Motor neuron (in vitro differentiated cells): ENCODE measurements around the gene CDH4. TPM values are rescaled to one million over a fixed set of nuclear protein-coding genes. Genes with fewer than 3 reads are reported as not detected.

Source experiments
- ATAC-seq, 8 experiments: fragments of 200-7000 bp; cut with Tn5 transposase; replicated peaks in 6 of 8; 2 replicates each; pipeline ENCODE4 v1.8.0; 2021; ENCODE audit warnings: mild to moderate bottlenecking in 8 of 8, moderate library complexity in 8 of 8
- H3K27ac ChIP-seq, 2 donors: fragments of 250-450 bp; sonication (Bioruptor Pico); 2 replicates each; pipeline ENCODE4 v1.9.0; 2021; ENCODE audit warnings: antibody characterized with exemption in 2 of 2, mild to moderate bottlenecking in 2 of 2, moderate library complexity in 1 of 2
- H3K4me1 ChIP-seq, 2 donors: fragments of 250-450 bp; sonication (Bioruptor Pico); replicated peaks in 1 of 2; 2 replicates each; pipeline ENCODE4 v1.6.1; 2021; ENCODE audit warnings: antibody characterized with exemption in 2 of 2, mild to moderate bottlenecking in 2 of 2, moderate library complexity in 1 of 2
- H3K4me3 ChIP-seq, 5 donors: fragments of 250-450 bp; sonication (Bioruptor Pico); 2 replicates each; pipeline ENCODE4 v1.9.0; 2021; ENCODE audit warnings: antibody characterized with exemption in 5 of 5, mild to moderate bottlenecking in 5 of 5, moderate library complexity in 4 of 5
- WGBS, 10 experiments: fragments of 450-650 bp; shearing (Covaris generic); methylation state at CpG; one replicate each; pipeline ENCODE4 v1.0.0; 2022; 5-methylcytosine and 5-hydroxymethylcytosine counted together
- in situ Hi-C, 9 experiments: fragments of 400-800 bp; cut with MboI; loops; one replicate each; pipeline ENCODE4 v1.15.0; 2021; ENCODE audit warnings: low sequenced_read_pairs in 9 of 9, low pct_unique_long_range_greater_than_20kb in 2 of 9; ENCODE audit not compliant: unreplicated experiment in 9 of 9
- total RNA-seq, 8 experiments: library from RNA; unstranded; fragments of 300-600 nt; gene quantifications; 2 replicates each; pipeline versions ENCODE4 v1.2.3 to v1.2.4, GENCODE V29; 2022

CDH4 gene
- total RNA-seq, 8 experiments from 2014 or later = 2.4 to 41.6 (median 12.9) TPM

DNA sequence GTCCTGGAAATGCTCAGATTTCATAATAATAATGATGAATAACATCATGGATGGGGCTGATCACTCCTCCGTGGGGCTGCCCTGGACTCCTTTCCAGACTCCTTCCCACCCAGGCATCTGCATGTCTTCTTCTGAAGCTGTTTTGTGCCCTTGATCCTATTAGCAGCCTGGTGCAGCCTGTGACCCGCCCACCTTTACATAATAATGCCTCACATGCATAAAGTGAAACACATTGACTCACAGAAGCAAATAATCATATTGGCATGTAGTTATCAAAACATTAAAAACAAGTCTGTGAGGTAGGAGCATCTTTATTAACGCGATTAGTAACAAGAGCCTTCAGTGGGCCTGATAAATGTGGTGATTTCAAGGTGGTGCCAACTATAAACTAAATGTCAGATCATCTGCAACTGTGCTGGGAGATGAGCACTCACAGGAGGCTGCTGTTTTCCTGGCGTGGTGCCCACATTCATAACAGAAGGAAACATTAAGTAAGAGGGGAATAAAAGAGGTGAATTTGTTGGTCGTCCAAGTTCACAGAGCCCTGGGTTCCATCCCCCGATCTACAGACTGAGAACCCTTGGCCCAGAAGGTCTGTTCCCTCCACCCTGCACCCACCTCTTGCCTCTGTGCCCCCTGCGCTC is 344.7 kb downstream of the CDH4 start:
- peak in 1 of 8 experiments; percentile 51 for ATAC-seq
- H3K4me3 ChIP-seq = no peak overlapping the region
- in situ Hi-C loops = no loop called here
- peaks cover 19 to 26% of the 10 kb centered on the region in 2 donors for H3K4me1 ChIP-seq
- 20 to 100% (median 94%) methylated on average over 1 to 7 of the region's 8 CpGs; no CpG with 5 or more reads in 1 of the 10 experiments for WGBS, 10 experiments
- no peak overlapping the region for H3K27ac ChIP-seq

DNA sequence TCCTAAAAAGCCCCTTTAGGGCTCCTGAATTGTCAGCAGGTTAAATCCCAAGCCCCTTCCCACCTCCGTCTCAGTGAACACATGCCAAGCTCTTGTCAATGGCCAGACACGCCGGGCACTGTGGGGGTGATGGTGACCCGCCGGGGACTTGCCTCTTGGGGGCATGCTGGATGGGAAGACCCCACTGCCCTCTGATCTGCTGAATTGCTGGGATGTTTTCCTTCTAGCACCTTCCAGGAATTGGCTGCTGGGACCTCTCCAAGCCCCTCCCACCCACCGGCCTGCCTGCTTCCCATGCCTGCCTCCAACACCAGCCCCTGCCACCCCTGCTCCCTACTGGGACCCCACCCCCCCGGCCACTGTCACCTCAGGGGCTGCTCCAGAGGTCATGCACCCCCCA is 345.9 kb downstream of the CDH4 start:
- no peak overlapping the region for H3K27ac ChIP-seq
- H3K4me1 ChIP-seq = peaks cover 19 to 26% of the 10 kb centered on the region in 2 donors
- in situ Hi-C loops = no loop called here
- ATAC-seq = no peak
- H3K4me3 ChIP-seq = no peak overlapping the region
- WGBS, 10 experiments = 15 to 100% (median 95%) methylated on average over 1 to 4 of the region's 7 CpGs; no CpG with 5 or more reads in 5 of the 10 experiments

DNA sequence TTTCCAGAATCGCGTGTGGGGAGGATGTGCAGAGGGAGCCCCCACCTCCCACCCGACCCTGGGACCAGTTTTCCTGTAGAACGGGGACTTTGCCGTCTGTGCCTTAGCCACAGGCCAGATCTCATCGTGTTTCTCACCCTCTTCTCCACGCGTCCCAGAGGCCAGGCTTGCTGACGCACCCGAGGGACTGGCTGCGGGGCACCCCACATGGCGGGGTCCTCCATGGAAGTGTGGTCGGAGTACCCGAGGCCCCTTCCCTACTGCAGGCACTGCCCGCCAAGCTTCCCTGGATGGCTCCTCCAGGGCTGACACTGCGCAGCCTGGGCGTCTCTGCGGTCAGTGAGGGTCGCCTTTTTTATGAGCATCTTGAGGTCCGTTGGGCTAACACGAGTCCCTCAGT is 346.5 kb downstream of the CDH4 start:
- no peak overlapping the region for H3K4me3 ChIP-seq
- peaks cover 19 to 26% of the 10 kb centered on the region in 2 donors for H3K4me1 ChIP-seq
- no peak for ATAC-seq
- in situ Hi-C loops = no loop called here
- no peak overlapping the region for H3K27ac ChIP-seq
- WGBS, 10 experiments = 86 to 95% (median 93%) methylated on average over 4 to 15 of the region's 21 CpGs; no CpG with 5 or more reads in 7 of the 10 experiments

DNA sequence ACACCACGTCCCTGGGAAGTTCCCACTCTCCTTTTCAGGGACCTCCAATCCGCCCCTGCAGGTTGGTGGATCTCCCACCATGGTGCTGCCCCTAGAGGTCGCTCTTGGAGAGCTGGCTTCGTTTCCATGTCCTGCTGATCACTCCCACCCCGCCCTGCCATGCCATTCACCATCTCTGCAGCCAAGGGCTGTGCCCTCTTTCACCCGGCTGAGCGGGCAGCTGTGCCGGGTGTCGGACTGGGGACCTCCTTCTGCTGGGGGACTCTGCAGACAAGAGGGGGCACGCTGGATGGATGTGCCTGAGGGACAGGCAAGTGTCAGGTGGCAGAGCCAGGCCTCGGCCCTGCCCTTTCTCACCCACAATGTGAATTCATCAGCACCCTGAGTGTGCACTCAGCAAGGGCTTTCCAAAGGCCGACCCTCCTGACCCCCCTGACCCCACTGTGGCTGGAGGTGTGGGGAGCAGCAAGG is 347.0 kb downstream of the CDH4 start:
- WGBS, 10 experiments = 90 to 93% methylated on average over 2 of the region's 12 CpGs; no CpG with 5 or more reads in 8 of the 10 experiments
- H3K27ac ChIP-seq = peak overlapping the region; percentile 70 to 77
- ATAC-seq = peak in 5 of 8 experiments; percentile 19 to 42 (median 27)
- no peak overlapping the region for H3K4me3 ChIP-seq
- in situ Hi-C loops = no loop called here
- H3K4me1 ChIP-seq = peaks cover 21 to 31% of the 10 kb centered on the region in 2 donors

DNA sequence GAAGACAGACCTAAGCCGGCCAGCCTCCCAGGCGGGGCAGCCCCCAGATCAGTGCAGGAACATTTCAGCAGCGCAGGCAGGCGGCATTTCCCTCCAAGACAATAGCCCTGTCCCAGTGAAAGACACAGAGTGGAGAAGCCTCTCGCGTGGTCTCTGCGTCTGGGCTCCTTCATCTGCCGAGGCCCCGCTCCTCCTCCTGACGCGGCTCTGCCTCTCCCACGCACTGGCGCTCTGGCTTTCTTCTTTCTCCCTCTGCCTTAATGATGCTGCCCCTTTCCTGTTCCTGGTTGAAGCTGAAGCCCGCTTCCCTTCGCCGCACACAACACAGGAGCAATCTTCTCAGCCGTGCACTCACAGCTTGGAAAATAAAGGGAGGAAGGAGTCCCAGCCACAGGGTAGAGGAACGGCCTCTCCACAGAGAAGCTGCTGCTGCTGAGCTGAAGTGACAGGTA is 347.5 kb downstream of the CDH4 start:
- in situ Hi-C loops = no loop called here
- H3K4me3 ChIP-seq = no peak overlapping the region
- H3K4me1 ChIP-seq = peaks cover 25 to 36% of the 10 kb centered on the region in 2 donors
- peak overlapping the region; percentile 70 to 77 for H3K27ac ChIP-seq
- ATAC-seq = peak in 5 of 8 experiments; percentile 69 to 72 (median 72)
- WGBS, 10 experiments = 10 to 64% (median 40%) methylated on average over 1 to 11 of the region's 18 CpGs; no CpG with 5 or more reads in 2 of the 10 experiments

DNA sequence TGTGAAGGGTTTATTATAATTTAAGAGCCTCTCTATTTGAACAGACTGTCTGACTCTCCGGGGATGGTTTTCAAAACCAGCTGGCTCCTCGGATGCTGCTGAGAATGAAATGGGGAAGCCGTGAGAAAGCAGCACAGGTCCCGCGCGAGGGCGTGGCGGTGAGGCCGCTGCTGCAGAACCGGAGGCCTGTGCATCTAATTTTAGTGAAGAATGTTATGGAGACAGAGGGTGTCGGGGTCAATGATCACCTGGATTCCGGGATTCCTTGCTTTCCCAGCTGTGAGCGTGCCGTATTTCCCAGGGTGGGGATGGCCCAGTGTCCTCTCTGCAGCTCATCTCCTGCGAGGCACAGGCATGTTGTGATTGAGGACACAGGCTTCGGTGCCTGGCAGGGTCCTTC is 348.0 kb downstream of the CDH4 start:
- 32 to 94% (median 76%) methylated on average over 2 to 10 of the region's 16 CpGs; no CpG with 5 or more reads in 5 of the 10 experiments for WGBS, 10 experiments
- Histone ChIP-seq H3K27ac (peak overlapping the region; percentile 70 to 77), H3K4me3 (no peak overlapping the region), H3K4me1 (peaks cover 30 to 40% of the 10 kb centered on the region in 2 donors)
- peak in 4 of 8 experiments; percentile 19 to 69 (median 40) for ATAC-seq
- in situ Hi-C loops = no loop called here

DNA sequence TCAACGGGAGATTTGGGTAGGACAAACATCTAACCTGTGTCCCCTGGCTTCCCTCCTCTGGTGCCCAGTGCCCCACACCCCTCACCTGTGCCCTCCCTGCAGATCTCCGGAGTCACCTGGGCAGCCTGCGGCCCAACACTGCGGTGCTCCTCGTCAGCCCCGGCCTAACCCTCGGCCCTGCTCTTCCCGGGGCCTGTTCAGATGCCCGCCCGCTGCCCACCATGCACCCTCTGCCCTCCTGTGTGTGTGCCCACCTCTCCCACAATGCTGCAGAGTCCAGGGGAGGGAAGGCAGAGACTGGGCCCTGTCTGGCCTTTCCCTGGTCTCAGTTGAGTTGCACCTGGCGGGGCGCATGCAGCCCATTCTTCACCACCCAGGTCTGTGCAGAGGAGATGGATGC is 349.3 kb downstream of the CDH4 start:
- Histone ChIP-seq H3K27ac (no peak overlapping the region), H3K4me1 (peaks cover 33 to 43% of the 10 kb centered on the region in 2 donors), H3K4me3 (no peak overlapping the region)
- no CpG with 5 or more reads among the region's 12 CpGs for WGBS, 10 experiments
- in situ Hi-C loops = no loop called here
- ATAC-seq = no peak

DNA sequence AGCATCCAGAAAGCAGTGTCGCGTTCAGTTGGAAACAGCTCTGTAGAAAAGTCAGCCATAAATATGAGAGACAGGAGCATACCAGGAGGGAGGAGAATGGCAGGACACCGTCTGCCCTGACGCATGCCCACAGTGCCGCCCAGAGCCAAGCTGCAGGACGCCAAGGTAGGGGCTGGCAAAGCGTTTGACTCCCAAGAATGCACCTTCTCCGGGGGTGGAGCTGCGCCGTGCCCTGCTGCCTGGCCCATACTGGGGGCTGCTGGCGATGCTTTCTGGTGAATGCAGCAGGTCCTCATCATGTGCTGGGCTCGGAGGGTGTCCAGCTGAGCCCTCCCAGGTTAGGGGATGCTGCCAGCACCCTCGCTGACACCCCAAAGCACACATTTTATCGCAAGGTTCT is 349.8 kb downstream of the CDH4 start:
- H3K4me1 ChIP-seq = peaks cover 33 to 43% of the 10 kb centered on the region in 2 donors
- in situ Hi-C loops = no loop called here
- WGBS, 10 experiments = 51 to 100% (median 84%) methylated on average over 1 to 7 of the region's 14 CpGs; no CpG with 5 or more reads in 3 of the 10 experiments
- no peak overlapping the region for H3K4me3 ChIP-seq
- H3K27ac ChIP-seq = no peak overlapping the region
- ATAC-seq = no peak

DNA sequence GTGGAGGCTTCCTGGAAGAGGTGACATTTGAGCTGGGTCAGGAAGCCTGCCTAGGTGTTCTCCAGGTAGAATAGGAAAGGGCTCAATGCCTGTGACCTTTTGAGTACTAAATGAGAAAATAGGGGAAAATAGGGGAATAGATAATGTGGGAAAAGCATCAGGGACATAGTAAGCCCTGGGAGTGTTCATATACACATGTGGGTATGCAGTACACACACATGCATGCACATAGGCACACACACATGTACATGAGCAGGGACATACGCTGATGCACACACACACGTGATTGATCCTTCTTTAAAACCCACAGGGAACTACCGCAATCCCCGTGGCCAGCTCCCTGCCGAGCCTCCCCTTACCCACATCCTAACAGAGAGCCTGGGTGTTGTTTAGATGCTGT is 351.7 kb downstream of the CDH4 start:
- Histone ChIP-seq H3K4me3 (no peak overlapping the region), H3K4me1 (peaks cover 31 to 38% of the 10 kb centered on the region in 2 donors), H3K27ac (no peak overlapping the region)
- in situ Hi-C loops = no loop called here
- 14 to 83% (median 55%) methylated on average over 1 to 4 of the region's 5 CpGs; no CpG with 5 or more reads in 6 of the 10 experiments for WGBS, 10 experiments
- no peak for ATAC-seq

DNA sequence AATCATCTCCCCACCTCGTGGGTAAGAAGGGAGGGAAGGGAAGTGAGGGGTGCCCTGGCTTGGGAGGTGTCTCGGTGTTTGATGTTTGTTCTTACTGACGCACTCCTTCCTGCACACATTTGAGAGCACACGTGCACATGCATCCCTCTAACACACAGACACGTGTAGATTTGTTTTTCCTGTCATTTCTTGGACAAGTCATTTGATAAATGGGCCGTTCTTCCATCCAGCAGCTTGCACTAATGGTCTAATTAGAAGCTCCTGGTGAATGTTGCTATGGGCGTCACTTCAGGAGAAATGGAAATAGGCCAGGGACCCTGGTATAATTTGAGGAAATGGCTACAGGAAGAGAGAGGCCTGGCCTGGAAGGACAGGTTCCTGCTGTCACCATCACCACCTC is 352.5 kb downstream of the CDH4 start:
- in situ Hi-C loops = no loop called here
- Histone ChIP-seq H3K4me1 (peaks cover 23 to 30% of the 10 kb centered on the region in 2 donors), H3K4me3 (no peak overlapping the region), H3K27ac (peak overlapping the region; percentile 36 to 72)
- ATAC-seq = peak in 5 of 8 experiments; percentile 50 to 80 (median 61)
- WGBS, 10 experiments = 0 to 85% (median 67%) methylated on average over 1 to 7 of the region's 7 CpGs; no CpG with 5 or more reads in 2 of the 10 experiments

DNA sequence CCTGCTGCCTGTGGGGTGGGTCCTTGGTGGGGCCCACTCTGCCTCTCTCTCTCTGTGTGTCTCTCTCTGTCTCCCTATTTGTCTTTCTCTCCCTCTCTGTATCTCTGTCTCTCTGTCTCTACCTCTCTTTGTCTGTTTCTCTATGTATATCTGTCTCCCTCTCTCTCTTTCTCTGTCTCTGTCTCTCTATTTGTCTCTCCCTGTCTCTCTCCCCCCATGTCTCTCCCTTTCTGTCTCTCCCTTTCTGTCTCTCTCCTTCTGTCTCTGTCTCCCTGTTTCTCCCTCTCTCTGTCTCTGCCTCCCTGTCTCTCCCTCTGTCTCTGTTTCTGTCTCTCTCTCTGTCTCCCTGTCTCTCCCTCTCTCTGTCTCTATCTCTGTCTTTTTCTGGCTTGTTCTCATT is 353.2 kb downstream of the CDH4 start:
- peak overlapping the region; percentile 36 to 72 for H3K27ac ChIP-seq
- peaks cover 15 to 23% of the 10 kb centered on the region in 2 donors for H3K4me1 ChIP-seq
- in situ Hi-C loops = no loop called here
- H3K4me3 ChIP-seq = no peak overlapping the region
- ATAC-seq = no peak

DNA sequence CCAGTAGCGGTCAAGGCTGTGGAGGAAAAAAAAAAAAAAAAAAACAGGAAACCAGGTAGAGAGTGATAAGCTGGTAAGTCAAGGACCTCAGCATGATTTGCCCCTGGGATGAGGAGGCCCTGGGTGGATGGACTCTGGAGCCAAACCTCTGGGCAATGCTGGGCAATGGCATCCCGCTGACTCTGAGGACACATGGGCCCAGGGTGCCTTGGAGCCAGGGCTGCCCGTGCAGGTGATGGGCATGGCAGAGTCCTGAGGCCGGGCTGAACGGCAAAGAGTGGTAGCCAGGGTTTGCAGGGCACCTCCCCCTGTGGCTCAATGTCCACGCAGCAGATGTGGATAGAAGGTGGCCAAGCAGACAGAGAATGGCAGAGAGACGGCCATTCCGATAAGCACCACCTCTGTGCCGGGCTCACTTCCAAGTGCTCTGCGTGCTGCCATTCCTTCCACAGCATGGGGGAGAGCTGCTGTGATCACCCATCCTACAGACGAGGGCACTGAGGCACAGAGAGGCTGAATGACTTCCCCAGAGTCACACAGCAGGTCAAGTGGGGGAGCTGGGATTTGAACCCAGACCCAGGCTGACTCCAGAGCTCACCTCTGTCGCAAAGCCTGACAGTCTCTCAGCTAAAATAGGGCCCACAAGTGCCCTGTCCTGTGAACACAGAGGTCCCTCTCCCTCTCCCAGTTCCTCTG is 353.9 kb downstream of the CDH4 start:
- ATAC-seq = no peak
- peaks cover 14 to 16% of the 10 kb centered on the region in 2 donors for H3K4me1 ChIP-seq
- H3K27ac ChIP-seq = no peak overlapping the region
- in situ Hi-C loops = no loop called here
- 0 to 100% (median 82%) methylated on average over 1 to 7 of the region's 12 CpGs; no CpG with 5 or more reads in 2 of the 10 experiments for WGBS, 10 experiments
- no peak overlapping the region for H3K4me3 ChIP-seq
